CD4-positive, alpha-beta T cell treated with Interleukin-12 subunit alpha and Interleukin-12 subunit beta, for 1 hour (primary cell): ENCODE data around the gene P2RY14.
A peak's percentile ranks its signal among the peaks of the same experiment; 100 is the strongest.

ENCODE experiments used
- DNase-seq: peaks from one replicate; pipeline ENCODE4 v3.0.0-alpha.2; 2020

P2RY14 gene

GRCh38 chr3:151213151-151213550, 65.2 kb downstream of the P2RY14 start:
- DNase-seq, result no peak

DNA sequence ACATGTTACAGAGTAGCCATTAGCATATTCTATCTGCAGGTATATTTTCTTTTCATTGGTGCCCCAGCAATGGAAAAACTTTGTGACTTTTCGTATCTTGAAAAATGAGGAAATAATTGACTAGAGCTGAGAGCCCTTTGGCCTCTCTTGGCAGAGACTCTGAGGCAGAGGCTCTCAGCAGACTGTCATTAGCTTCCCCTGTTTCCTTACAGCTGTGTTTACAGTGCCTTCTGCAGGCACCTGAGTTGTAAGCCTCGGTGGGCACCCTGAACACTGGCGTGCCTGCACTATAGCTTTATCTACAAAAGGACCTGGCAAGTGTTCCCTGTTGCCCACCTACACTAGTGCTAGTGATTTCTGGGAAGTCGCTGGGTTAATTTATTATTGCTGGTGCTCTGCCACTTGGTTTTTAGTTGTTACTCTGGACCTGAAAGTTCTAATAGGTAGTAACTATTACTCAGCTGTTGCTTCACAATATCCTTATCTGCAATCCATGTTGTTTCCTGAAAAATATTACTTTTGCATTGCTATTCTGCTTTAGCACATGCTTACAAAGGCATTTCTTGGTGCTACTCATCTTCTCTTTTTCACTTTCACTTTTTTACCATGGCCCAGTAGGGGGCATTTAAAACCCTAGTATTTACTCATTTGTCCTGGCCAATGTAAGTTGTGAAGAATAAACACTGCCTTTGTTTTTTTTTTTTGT, 67.5 kb downstream of the P2RY14 start:
- DNase-seq, result no peak

- DNase-seq, result peak; percentile 40
These were observed 68.7 kb downstream of the P2RY14 start for GRCh38 chr3:151209654-151210053.

GRCh38 chr3:151206201-151206600, 72.1 kb downstream of the P2RY14 start:
- no peak for DNase-seq

DNA sequence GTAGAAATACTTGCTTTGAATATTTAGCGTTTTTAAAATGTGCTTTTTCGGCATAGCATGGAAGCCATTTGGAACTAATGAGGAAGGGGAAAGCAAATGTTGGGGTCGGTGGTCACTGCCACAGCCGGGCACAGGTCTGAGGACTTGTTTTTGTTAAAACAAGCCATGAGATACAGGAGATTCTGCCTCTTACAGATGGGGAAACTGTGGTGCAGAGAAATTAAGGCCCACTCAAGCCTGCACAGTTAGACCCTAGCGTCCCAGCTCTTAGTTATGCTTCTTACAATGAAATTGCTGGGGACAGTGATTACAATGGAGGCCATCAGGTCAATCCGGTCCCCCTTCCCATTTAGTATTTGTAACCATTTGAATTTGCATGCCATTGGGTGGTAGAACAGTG, 72.9 kb downstream of the P2RY14 start:
- DNase-seq, result no peak

DNA sequence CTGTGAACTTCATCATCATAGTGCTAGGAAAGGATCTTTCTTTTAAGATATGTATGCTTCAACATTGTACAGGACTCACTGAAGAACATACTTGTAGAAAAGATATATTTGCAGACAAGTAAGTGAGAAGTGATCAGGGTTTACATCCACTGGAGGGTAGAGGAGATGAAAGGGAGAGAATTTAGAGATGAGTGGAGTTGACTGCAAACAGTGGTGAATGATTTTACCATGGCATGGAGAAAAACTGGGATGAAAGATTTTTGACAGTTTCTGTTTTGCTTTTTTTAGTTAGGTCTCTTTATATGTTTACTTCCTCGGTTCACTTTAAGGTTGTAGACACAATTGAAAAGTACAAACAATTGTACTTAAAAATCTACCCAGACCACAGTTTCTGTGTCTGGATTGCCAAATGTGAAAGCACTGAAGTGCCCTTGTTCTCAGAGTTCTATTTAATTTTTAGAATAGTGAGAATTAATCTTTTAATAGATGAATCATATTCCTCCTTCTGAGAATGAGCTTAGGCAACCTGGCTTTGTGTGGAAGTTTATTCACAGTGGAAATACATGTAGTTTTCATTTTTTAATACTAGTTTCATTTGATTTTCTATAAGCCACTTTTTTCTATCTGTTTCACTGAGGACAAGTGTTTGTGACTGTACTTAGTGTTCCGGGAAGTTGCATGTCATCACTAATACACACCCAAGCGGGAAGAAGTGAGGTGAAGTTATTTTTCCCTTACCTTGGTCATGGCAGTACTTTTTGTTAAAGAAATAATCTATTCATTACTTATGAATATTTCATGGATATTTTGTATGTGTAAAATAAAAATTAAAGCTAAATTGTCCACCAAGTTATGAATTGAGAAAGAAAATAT, 73.6 kb downstream of the P2RY14 start:
- peak; percentile 26 for DNase-seq

- DNase-seq, result peak; percentile 79
These were observed 75.3 kb downstream of the P2RY14 start, which contains the start of gene GPR171 for GRCh38 chr3:151203051-151203420. TSS of gene GPR171 (minus strand) at chr3:151203216. CDS start at chr3:151199386, 3,830 bp downstream.

DNA sequence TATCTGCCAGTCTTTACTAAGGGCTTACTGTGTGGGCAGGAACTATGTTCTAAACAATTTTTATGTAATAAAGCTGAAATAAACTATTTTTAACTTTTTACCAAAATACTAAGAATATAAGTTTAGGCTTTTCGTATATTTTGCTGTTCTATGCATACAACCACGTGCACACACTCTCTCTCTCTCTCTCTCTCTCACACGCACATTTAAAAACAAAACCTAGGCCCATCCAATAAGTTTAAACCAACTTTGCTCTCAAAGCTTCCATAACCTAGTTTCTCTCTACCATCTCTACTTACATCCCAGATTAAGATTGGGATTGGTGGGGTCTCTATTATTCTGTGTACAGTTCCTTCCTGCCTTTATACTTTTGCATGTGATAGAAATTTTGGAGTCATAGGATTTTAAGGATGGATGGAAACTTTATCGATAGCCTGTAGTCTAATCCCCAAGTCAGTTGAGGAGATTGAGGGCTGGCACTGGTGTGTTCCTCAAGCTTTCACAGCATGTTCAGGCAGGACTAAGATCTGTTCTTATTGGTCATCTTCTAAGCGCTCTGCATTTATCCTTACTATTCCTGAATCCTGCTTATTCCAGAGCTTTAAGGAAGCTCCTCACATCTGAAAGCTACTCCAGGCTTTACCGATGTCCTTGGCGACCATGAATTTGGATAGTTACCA, 77.2 kb downstream of the P2RY14 start:
- peak; percentile 39 for DNase-seq

DNA sequence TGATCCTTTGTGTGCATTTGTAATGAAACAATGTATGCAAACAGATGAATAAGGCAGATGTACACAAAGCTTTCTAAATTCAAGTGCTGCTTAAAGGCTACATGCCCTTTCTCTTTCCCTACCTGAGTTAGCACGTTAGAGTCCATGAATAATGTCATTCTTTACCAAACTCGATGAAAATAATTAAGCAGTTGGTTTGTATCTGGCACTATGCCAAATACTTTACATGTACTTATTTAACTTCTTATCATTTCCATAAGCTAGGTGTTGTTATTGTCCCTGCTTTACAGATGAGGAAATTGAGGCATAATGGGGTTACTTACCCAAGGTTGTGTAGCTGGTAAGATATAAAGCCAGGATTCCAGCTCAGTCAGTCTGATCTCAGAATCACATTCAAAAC, 77.8 kb downstream of the P2RY14 start:
- no peak for DNase-seq

DNA sequence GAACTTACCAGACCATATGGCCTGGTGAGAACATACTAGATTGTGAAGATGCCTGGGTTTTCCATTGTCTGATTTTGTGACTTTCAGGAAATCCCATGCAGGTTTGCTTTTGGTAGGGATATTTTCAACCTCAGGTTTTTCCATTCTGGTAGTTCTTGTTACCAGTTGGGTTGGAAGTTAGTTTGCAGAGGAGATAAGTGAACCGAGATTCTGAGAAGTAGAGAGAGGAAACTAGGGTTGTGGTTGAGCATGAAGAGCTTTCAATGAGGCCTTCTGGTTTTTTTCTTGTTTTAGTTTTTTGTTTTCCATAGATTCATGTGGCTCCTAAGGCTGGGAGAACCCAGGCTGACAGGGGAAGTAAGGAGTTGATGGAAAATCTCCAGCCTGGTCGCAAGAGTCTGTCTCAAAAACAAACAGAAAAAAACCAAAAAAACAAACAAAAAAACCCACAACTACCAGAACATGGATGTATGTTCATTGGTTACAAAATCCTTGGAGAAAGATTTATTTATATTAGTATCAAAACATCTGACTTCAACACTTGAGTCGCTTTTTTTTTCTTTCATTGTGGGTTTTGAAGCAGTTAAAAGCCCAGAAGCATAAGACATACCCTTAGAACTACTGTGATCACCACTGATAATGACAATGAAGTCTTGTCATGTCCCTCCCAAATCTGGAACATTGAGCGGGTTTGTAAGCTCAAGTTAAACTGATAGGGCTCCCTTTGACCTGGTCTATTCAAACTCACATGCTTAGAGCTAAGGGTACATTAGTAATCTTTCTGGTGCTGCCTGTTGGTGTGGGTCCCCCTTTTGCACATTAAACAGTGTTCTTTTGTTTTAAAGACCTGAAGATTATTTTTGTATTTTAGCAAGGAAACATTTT, 78.5 kb downstream of the P2RY14 start:
- DNase-seq, result peak; percentile 28

- DNase-seq, result no peak
These were observed 79.5 kb downstream of the P2RY14 start for GRCh38 chr3:151198849-151199248.

DNA sequence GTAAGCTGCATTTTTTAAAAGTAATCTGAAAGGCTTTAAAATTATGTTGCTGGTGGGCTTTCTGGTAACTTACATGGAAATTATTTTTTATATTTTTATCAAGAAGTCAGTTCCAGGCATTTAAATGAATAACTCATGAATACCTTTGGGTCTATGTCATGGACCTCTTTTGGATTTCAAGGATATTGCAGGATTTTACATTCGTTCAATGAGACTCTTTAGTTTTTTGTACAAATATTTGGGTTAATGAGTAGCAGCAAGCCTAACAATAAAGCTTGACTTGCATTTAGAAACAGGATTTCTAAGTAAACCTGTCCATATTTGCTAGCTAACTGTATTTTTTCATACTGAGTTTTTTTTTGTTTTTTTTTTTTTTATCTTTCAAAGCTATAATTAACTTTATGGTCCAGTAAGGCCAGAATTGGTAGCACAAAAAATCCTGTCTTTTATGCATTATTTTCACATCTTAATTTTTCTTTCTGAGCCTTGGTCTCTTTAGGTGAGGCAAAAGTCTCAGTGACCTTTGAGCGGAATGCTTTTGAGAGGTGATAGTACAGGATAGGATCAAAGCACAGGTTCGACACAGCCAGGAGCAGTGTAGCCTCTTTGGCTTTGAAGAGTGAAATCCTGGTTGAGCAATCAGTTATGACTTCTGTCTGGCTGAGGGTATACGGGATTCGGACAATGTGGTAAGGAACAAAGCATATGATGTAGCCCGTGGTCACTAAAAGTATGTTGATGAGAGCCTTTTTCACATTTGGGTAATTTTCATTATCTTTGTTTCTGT, 80.2 kb downstream of the P2RY14 start:
- no peak for DNase-seq

DNA sequence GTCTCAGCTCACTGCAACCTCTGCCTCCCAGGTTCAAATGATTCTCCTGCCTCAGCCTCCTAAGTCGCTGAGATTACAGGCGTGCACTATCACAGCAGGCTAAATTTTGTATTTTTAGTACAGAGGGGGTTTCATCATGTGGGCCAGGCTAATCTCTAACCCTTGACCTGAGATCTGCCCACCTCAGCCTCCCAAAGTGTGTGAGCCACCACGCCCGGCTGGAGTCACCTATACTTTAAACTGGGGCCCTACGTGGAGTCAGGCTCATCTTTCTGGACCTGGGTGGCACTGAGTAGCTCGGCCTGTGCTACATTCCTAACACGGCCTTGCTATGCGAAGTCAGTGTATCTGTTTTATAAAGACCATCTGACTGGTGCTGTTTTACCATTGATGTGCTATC, 81.1 kb downstream of the P2RY14 start:
- no peak for DNase-seq

DNA sequence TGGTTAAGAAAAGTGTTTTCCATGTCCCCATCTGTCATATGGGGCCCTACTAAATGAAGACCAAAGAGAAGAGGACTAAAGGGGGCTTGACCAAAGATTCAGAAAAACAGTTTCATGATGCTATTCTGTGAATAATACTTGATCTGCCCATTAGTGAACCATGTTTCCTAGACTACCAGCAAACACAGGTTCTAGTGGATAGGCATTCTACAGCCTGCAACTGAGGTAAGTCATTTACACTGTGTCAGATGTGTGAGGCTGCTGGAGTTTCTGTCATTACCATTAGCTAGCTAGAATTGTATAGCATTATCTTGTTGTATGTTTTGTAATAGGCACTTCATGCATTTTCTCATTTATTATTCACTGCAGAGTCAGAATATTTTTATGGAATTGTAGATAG, 81.9 kb downstream of the P2RY14 start:
- no peak for DNase-seq

- no peak for DNase-seq
These were observed 82.5 kb downstream of the P2RY14 start for GRCh38 chr3:151195826-151196225.

DNA sequence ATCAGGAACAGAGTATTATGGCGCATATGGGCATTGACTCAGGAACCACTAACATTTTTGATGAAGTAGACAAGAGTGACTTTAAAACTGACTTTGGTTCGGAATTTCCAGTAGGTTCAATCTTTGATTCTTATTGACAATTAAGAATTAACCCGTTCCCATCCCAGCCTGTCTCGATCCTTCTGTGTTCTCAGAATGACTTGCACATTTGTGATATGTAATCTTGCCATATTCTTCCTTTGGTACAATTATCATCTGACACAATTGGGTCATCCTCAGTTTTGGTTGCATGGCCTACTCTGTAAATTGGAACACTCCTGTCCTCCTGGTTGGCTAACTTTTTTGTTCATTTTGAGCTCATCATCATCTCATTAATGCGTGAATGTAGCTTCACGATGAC, 85.8 kb downstream of the P2RY14 start:
- no peak for DNase-seq

GRCh38 chr3:151191095-151191494, 87.2 kb downstream of the P2RY14 start:
- DNase-seq, result no peak

- DNase-seq, result peak; percentile 31
These were observed 95.1 kb downstream of the P2RY14 start for GRCh38 chr3:151183265-151183671.

DNA sequence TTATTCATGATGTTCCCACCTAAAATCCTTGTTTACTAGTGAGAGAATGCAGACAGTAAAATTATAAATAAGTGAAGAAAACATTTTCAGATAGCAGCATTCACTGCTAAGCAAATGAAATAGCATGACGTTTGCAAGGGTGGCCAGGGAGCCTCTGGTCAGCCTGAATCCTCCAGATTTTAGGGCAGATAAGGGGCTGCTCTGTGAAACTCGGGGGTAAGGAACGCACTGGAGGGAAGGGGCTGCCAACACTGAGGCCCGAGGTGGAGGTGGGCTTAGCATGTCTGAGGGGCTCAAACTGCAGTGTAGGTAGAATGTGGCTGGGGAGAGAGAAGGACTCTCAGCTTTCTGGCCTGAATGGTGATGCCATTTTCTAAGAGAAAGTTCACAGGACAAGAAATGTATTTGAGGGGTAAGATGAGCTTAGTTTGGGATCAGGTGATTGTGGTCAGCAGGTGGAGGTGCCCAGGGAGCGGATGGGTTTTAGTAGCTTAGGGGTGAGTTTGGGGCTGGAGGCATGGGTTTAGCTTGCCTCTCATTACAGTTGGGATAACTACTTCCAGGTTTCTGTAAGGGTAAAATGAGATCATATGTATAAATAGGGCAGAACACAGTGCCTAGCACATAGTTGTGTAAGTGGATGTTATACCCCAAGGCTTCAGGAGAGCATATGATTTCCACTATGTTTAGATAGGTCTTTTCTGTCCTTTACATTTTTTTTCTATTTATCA, 95.8 kb downstream of the P2RY14 start:
- DNase-seq, result no peak

DNA sequence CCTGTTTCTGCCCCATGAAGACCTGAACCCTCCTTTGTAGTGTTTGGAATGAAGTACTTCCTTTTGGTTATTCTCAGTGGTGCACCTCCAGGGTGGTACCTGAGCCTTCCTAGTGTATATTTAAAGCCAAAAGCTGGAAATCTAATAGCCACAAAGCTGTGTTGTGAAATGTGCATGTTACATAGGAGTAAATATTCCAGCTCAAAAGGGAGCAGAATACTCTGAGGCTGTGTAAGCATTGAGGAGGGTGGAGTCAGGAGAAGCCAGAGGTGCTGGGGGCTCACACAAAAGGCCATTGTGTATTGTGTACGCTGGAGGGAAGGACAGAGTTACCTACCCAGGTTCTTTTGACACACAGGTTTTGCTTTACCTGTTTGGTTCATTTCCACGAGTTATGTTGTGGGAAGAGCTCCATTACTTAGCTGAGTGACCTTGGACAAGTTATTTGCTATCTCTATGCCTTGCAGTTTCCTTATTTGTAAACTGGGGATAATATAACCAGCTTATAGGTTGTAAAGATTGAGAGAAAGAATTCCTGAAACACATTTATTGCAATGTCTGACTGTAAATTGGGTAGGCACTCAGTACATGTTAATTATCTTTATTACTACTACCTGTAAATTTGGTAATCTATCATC, 100.0 kb downstream of the P2RY14 start:
- DNase-seq, result no peak

DNA sequence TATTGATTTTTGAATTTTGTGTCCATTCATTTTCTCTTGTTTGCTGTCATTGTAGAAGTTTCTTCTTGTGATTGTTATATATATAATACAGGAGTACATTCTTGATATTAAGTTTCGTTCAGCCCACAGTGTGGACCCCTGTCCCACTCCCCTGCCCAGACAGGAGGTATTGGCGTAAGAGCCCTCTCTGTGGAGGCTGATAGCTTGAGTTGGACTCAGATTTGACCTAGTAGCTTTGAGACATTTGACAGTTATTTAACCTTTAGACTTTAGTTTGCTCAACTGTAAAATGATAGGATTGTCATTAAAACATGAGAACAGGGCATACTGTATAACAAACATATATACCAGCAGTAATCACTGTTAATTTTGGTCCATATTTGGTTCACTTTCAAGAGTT, 102.4 kb downstream of the P2RY14 start:
- no peak for DNase-seq
